SK-N-MC (cell line): ENCODE data around the gene PAX6.

Experiments used
- DNase-seq: peaks from one replicate; pipeline ENCODE4 v3.0.0-alpha.2; 2011; ENCODE audit warnings: low read depth, low spot score
- H3K27ac ChIP-seq: fragments of 200-600 bp; sonication (generic); 2 replicates; pipeline ENCODE4 v1.5.1; 2016; ENCODE audit warnings: mixed run types
- H3K36me3 ChIP-seq: fragments of 200-600 bp; sonication (generic); 2 replicates; pipeline ENCODE4 v1.6.1; 2017; ENCODE audit warnings: antibody characterized with exemption, low read length, mixed read lengths; ENCODE audit not compliant: insufficient read depth
- H3K4me3 ChIP-seq: fragments of 200-600 bp; sonication (generic); 2 replicates; pipeline ENCODE4 v1.5.1; 2016
- H3K9ac ChIP-seq: fragments of 200-600 bp; sonication (generic); 2 replicates; pipeline ENCODE4 v1.8.0; 2017; ENCODE audit warnings: mixed run types, mixed read lengths; ENCODE audit not compliant: insufficient read length
- H3K9me3 ChIP-seq: fragments of 200-600 bp; sonication (generic); 2 replicates; pipeline ENCODE4 v1.6.1; 2017; ENCODE audit warnings: low read depth, mild to moderate bottlenecking, antibody characterized with exemption, low read length, moderate library complexity, mixed read lengths
- EZH2 ChIP-seq: fragments of 200-600 bp; sonication (generic); IDR thresholded peaks from one replicate; pipeline ENCODE4 v1.6.1; 2017; ENCODE audit warnings: antibody characterized with exemption
- FOXP2 ChIP-seq: optimal IDR thresholded peaks from 2 replicates; pipeline ENCODE3; 2011; ENCODE audit warnings: mild to moderate bottlenecking, moderate library complexity; ENCODE audit not compliant: insufficient read depth; ENCODE audit errors: extremely low read length, control extremely low read depth
- POLR2AphosphoS5 ChIP-seq: IDR thresholded peaks from 2 replicates; pipeline ENCODE4 v1.6.1; 2012; ENCODE audit warnings: mild to moderate bottlenecking, low read depth, low read length, borderline replicate concordance

The PAX6 gene

GRCh38 chr11:31824879-31825837 lies 14.0 kb upstream of the PAX6 start:
- Histone ChIP-seq H3K9me3 (no peaks in the 10 kb centered on the region), H3K27ac (no peak overlapping the region), H3K36me3 (no peaks in the 10 kb centered on the region), H3K9ac (no peak overlapping the region), H3K4me3 (no peak overlapping the region)
- DNase-seq, result no peak
- no peak for TF ChIP-seq EZH2

GRCh38 chr11:31824332-31824878 lies 13.3 kb upstream of the PAX6 start:
- Histone ChIP-seq H3K27ac (no peak overlapping the region), H3K9ac (no peak overlapping the region), H3K36me3 (no peaks in the 10 kb centered on the region), H3K9me3 (no peaks in the 10 kb centered on the region), H3K4me3 (no peak overlapping the region)
- no peak for DNase-seq
- TF ChIP-seq EZH2 (no peak), FOXP2 (no peak)

- no peaks in the 10 kb centered on the region for H3K36me3 ChIP-seq
- no peak for DNase-seq
- TF ChIP-seq POLR2AphosphoS5, result no peak
- TF ChIP-seq EZH2, result no peak
- TF ChIP-seq FOXP2, result no peak
Observed at GRCh38 chr11:31823644-31824331, 12.7 kb upstream of the PAX6 start.

GRCh38 chr11:31822927-31823643 lies 12.0 kb upstream of the PAX6 start:
- Histone ChIP-seq H3K36me3 (no peaks in the 10 kb centered on the region), H3K9ac (no peak overlapping the region), H3K4me3 (no peak overlapping the region), H3K27ac (no peak overlapping the region), H3K9me3 (no peaks in the 10 kb centered on the region)
- TF ChIP-seq EZH2, result no peak
- TF ChIP-seq POLR2AphosphoS5, result no peak
- no peak for TF ChIP-seq FOXP2
- DNase-seq, result no peak

More at GRCh38 chr11:31823644-31824331, 12.7 kb upstream of the PAX6 start:
- Histone ChIP-seq H3K9ac (no peak overlapping the region), H3K4me3 (no peak overlapping the region), H3K9me3 (no peaks in the 10 kb centered on the region), H3K27ac (no peak overlapping the region)

- no peaks in the 10 kb centered on the region for H3K36me3 ChIP-seq
- H3K9me3 ChIP-seq, result no peaks in the 10 kb centered on the region
- no peak overlapping the region for H3K4me3 ChIP-seq
- DNase-seq, result no peak
- no peak for TF ChIP-seq POLR2AphosphoS5
- no peak for TF ChIP-seq EZH2
- no peak for TF ChIP-seq FOXP2
- no peak overlapping the region for H3K27ac ChIP-seq
- no peak overlapping the region for H3K9ac ChIP-seq
Observed at GRCh38 chr11:31822175-31822926, 11.2 kb upstream of the PAX6 start.

- Histone ChIP-seq H3K9ac (no peak overlapping the region), H3K36me3 (no peaks in the 10 kb centered on the region), H3K27ac (no peak overlapping the region), H3K9me3 (no peaks in the 10 kb centered on the region), H3K4me3 (no peak overlapping the region)
- no peak for DNase-seq
- TF ChIP-seq POLR2AphosphoS5 (no peak), EZH2 (no peak), FOXP2 (no peak)
Observed at GRCh38 chr11:31821766-31822165, 10.6 kb upstream of the PAX6 start.

GRCh38 chr11:31821235-31821764 lies 10.2 kb upstream of the PAX6 start:
- no peak overlapping the region for H3K9ac ChIP-seq
- no peak overlapping the region for H3K27ac ChIP-seq
- H3K4me3 ChIP-seq, result no peak overlapping the region
- TF ChIP-seq POLR2AphosphoS5 (no peak), FOXP2 (no peak), EZH2 (no peak)
- H3K36me3 ChIP-seq, result no peaks in the 10 kb centered on the region
- no peaks in the 10 kb centered on the region for H3K9me3 ChIP-seq
- no peak for DNase-seq

- TF ChIP-seq FOXP2, result no peak
- Histone ChIP-seq H3K27ac (no peak overlapping the region), H3K36me3 (no peaks in the 10 kb centered on the region), H3K4me3 (no peak overlapping the region), H3K9ac (no peak overlapping the region), H3K9me3 (no peaks in the 10 kb centered on the region)
- no peak for DNase-seq
Observed at GRCh38 chr11:31820438-31820818, 9.3 kb upstream of the PAX6 start.
